Nephron progenitor cell (in vitro differentiated cells): ENCODE measurements around the gene TUG1.

Source experiments
- DNase-seq: peaks from one replicate; pipeline ENCODE4 v3.0.0; 2021
- H3K27ac Mint-ChIP-seq: 2 replicates; pipeline ENCODE4 v1.8.0; 2021; ENCODE audit warnings: mild to moderate bottlenecking, moderate library complexity, mixed read lengths
- H3K27me3 Mint-ChIP-seq: 2 replicates; pipeline ENCODE4 v1.8.0; 2021; ENCODE audit warnings: mild to moderate bottlenecking, low read depth, mixed read lengths; ENCODE audit not compliant: poor library complexity
- H3K36me3 Mint-ChIP-seq: 2 replicates; pipeline ENCODE4 v1.8.0; 2021; ENCODE audit warnings: low read depth, mixed read lengths
- H3K4me1 Mint-ChIP-seq: 2 replicates; pipeline ENCODE4 v1.8.0; 2021; ENCODE audit warnings: mixed read lengths
- H3K4me3 Mint-ChIP-seq: 2 replicates; pipeline ENCODE4 v1.8.0; 2021; ENCODE audit warnings: mild to moderate bottlenecking, moderate library complexity, mixed read lengths
- H3K9me3 Mint-ChIP-seq: 2 replicates; pipeline ENCODE4 v1.8.0; 2021; ENCODE audit warnings: mild to moderate bottlenecking, moderate library complexity, mixed read lengths
- CTCF ChIP-seq: fragments of 200-600 bp; sonication (generic); IDR thresholded peaks from 2 replicates; pipeline ENCODE4 v1.5.0; 2021; ENCODE audit warnings: antibody characterized with exemption

Gene TUG1

GRCh38 chr22:31020334-31020733 lies 51.3 kb downstream of the TUG1 start:
- TF ChIP-seq CTCF: no peak
- Mint-ChIP-seq H3K36me3 (no peaks in the 10 kb centered on the region), H3K9me3 (peaks cover 10% of the 10 kb centered on the region), H3K27me3 (peaks cover 6% of the 10 kb centered on the region), H3K27ac (no peak overlapping the region), H3K4me3 (no peak overlapping the region), H3K4me1 (no peaks in the 10 kb centered on the region)
- DNase-seq: no peak

- Mint-ChIP-seq H3K36me3 (no peaks in the 10 kb centered on the region), H3K27me3 (no peaks in the 10 kb centered on the region), H3K9me3 (peaks cover 13% of the 10 kb centered on the region), H3K4me3 (no peak overlapping the region), H3K4me1 (no peaks in the 10 kb centered on the region), H3K27ac (no peak overlapping the region)
- no peak for DNase-seq
- TF ChIP-seq CTCF: no peak
Observed at GRCh38 chr22:31022516-31022915, 53.5 kb downstream of the TUG1 start.
